DMS 273 treated with DMSO at 0.1 percent for 48 hours (cell line): ENCODE measurements around the gene HSFX1.
"Not testable (repeated sequence)": the region's sequence is repeated elsewhere in the genome, so short reads cannot be mapped to it uniquely, and the experiment has no call there.

Source experiments
- DNase-seq: peaks from one replicate; lab custom pipeline; 2025; lab: John Stamatoyannopoulos, UW

Gene HSFX1

DNA sequence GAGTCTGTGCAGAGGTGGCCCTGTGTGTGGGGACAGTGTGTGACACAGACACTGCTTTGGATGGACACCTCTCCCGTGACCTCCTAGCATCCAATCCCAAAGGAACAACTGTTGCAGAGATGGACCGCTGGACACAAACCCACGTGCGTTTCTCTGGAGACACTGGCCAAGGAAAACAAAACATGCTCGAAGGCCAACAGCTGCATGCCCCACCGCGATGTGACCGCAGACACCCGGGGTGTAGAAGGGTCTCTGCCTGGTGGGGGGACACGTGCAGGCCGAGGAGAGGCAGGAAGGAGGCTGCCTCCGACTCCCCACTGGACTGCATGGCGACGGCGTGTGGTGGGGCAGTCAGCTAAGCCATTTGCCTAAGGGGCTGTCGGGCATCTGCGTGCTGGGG, at the start of gene HSFX1:
TSS of gene HSFX1 (plus strand) at position 301 of the 400 bp plus-strand sequence. CDS start 614 bp downstream, outside the sequence.
- DNase-seq = not testable (repeated sequence)

GRCh38 chrX:149727308-149727707, 46.6 kb upstream of the HSFX1 start:
- not testable (repeated sequence) for DNase-seq

GRCh38 chrX:149742269-149742668, 31.6 kb upstream of the HSFX1 start:
- not testable (repeated sequence) for DNase-seq

- DNase-seq = not testable (repeated sequence)
Observed at GRCh38 chrX:149746390-149747007, 27.4 kb upstream of the HSFX1 start.

- no peak for DNase-seq
Observed at GRCh38 chrX:149757206-149758067, 16.4 kb upstream of the HSFX1 start.

DNA sequence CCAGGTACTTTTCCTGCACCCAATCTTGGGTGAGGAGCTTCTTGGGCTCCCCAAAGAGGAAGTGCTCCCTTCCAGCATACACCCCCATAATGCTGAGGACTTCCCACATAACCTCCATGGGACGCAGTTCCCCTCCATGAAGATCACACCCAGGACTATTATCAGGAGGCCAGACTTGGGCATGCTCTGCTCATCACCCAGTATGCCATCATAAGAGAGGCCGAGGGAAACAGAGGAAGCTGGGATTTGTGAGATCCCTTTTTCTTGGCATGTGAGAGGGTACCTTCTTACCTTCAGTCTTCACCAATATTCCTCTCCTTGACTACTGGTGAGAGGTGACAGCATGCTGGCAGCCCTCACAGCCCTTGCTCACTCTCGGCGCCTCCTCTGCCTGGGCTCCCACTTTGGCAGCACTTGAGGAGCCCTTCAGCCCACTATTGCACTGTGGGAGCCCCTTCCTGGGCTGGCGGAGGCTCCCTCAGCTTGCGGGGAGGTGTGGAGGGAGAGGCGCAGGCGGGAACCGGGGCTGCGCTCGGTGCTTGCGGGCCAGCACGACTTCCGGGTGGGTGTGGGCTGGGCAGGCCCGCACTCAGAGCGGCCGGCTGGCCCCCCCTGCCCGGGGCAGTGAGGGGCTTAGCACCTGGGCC, 15.7 kb upstream of the HSFX1 start:
- no peak for DNase-seq

GRCh38 chrX:149758715-149759078, 15.2 kb upstream of the HSFX1 start:
- not testable (repeated sequence) for DNase-seq

GRCh38 chrX:149759824-149760223, 14.0 kb upstream of the HSFX1 start:
- no peak for DNase-seq

- no peak for DNase-seq
Observed at GRCh38 chrX:149760965-149761364, 12.9 kb upstream of the HSFX1 start.

DNA sequence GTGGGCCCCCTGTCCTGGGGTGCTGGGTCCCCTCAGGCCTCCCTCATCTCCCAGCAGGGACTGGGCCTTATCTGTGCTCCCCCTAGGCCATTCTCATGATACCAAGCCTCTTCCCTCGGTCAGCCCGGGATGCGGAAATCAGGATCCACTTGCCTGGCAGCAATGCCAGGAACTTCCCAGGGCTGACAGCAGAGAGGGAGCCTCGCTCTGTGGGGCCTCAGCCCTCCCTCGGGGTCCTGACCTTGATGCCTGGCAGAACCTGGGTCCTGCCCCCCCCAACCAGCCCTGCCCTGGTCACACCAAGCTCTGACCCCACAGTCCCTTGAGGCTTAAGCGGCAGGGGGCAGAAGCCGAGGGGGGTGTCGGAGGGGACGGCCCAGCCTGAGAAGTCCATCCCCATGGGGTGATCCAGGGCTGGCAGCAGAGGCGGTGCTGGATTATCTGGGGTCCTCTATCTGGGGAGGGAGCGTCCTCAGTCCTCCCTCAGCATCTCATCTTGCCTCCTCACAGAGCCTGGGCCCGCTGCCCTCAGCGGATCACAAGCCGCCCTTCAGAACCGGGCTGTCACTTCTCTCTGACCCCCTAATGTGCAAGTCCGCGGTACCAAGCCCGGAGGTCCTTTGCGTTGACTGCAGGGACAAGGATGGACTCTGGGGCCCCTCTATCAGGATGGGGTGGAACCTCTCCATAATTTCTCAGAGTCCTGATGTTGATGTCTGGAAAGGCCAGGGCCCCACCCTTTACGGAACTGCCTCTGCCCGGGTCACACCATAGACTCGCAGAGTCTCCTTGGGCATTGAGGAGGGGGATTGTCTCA, 11.8 kb upstream of the HSFX1 start:
- DNase-seq = not testable (repeated sequence)

GRCh38 chrX:149762696-149763614, 10.9 kb upstream of the HSFX1 start:
- DNase-seq = no peak

DNA sequence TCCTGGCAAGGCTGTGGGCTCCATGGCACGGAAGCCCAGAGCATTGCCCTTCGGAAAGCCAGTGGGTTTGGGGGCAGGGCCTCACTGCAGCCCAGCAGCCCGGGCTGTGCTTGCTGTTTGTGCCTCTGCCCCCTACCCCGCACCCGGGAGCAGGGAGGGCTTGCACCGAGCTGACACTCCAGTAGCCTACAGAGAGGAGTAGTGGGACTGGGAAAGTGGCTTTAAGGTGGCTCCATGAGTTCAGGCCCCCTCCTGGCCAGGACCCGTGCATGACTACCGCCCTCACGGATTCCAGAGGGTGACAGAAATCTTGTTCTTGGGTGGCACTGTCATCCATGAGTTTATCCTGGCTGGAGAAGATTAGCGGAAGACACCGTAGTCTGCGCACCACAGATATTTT, 3.5 kb upstream of the HSFX1 start:
- not testable (repeated sequence) for DNase-seq

- not testable (repeated sequence) for DNase-seq
Observed at GRCh38 chrX:149773026-149773425, 842 bp upstream of the HSFX1 start.

DNA sequence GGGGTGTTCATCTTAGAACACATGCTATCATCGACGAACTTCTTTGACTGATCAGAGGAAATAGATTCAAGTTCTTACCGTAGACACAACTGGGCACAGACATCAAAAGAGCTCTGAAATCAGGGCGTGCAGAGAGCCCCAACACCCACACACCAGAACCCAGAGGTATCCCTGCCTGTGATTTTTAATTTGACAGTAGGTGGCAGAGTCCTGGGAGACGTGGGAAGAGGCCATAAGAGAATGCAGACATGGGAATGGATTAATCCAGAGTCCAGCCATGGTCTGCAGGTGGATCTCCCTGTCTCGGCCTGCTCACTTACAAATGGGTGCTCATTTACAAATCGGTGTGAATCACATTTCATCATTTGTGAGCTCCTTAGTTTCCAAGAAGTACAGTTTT, 4.1 kb downstream of the HSFX1 start:
- DNase-seq = not testable (repeated sequence)

- DNase-seq = not testable (repeated sequence)
Observed at GRCh38 chrX:149781727-149782126, 7.9 kb downstream of the HSFX1 start, which contains the start of gene MAGEA9. TSS of gene MAGEA9 (plus strand) at chrX:149781930. CDS start at chrX:149786211, 4,281 bp downstream.

- DNase-seq = not testable (repeated sequence)
Observed at GRCh38 chrX:149795531-149795930, 21.7 kb downstream of the HSFX1 start.

DNA sequence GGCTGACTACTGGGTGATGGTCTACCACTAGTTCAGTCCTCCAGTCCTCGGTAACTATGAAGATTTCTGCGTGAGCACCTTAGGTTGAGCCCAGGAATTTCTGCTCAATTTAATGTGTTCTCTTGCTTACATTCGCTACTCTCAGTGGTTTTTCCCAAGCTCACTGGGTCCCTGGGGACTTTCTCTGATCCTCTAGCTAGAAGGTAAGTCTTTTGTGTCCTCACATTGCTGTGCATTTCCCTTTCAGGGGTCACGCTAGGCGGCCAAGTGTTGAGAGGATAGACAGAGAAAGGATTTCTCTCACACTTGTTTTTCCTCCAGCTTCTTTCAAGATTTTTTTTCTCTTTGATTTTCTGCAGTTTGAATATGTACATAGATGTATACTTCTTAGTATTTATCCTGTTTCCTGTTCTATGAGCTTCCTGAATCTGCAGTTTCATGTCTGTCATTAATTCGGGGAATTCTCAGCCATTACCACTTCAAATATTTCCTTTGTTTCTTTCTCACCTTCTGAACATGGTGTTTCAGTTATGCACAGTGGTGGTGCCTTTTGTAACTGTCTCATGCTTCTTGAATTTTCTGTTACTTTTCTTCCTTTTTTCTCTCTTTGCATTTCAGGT, 25.3 kb downstream of the HSFX1 start:
- no peak for DNase-seq

- no peak for DNase-seq
Observed at GRCh38 chrX:149799938-149800337, 26.1 kb downstream of the HSFX1 start.

GRCh38 chrX:149803458-149804062, 29.7 kb downstream of the HSFX1 start:
- no peak for DNase-seq

DNA sequence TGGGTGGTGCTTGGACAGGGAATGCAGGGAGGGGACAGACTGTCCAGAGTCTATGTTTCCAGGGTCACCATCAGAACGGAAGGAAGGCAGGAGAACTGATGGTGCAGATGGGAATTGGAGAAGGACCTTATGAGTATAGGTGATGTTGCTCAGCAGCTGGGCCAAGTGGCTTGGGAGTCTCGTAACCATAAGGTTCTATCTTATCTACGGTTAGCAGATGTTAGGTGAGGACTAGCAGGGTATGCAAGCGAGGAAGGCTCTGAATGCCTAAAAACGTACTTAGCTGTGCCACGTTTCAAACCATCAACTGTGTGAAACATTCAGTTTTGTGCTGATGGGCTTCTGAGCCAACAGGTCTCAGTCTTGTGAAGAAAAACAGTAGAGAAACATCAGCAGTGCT, 30.2 kb downstream of the HSFX1 start:
- DNase-seq = no peak
